C4-2B (cell line): ENCODE results near the gene TAOK3.

Experiments used
- CTCF ChIP-seq: fragments of 450-650 bp; conservative IDR thresholded peaks from 2 replicates; pipeline ENCODE4 v1.5.1; 2017; ENCODE audit warnings: mild to moderate bottlenecking
- ZFX ChIP-seq: fragments of 450-650 bp; IDR thresholded peaks from 2 replicates; pipeline ENCODE4 v1.6.1; 2017

DNA sequence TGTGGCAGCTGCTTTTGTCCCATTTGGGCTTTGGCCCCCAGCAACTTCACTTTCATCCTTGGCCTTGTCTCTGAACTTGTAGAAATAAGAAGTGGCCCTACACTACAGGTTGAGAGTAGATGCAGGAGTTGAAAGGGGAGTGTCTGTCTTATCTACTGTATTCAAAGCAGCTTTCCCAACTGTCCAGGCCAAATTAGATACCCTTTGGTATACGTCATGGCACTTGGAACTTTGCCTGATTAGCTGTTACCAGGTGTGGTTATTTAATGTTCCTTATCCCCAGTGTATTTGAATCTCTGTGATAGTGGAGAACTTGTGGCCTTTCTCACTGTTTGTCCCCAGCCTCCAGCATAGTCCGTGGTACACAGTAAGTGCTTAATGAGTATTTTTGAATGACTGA, 37.1 kb upstream of the TAOK3 start:
- TF ChIP-seq CTCF: no peak
- TF ChIP-seq ZFX: no peak
